SK-N-MC (cell line): ENCODE results near the gene OSBPL10.

Experiments used
- EZH2 ChIP-seq: fragments of 200-600 bp; sonication (generic); IDR thresholded peaks from one replicate; pipeline ENCODE4 v1.6.1; 2017; ENCODE audit warnings: antibody characterized with exemption
- POLR2AphosphoS5 ChIP-seq: IDR thresholded peaks from 2 replicates; pipeline ENCODE4 v1.6.1; 2012; ENCODE audit warnings: mild to moderate bottlenecking, low read depth, low read length, borderline replicate concordance

DNA sequence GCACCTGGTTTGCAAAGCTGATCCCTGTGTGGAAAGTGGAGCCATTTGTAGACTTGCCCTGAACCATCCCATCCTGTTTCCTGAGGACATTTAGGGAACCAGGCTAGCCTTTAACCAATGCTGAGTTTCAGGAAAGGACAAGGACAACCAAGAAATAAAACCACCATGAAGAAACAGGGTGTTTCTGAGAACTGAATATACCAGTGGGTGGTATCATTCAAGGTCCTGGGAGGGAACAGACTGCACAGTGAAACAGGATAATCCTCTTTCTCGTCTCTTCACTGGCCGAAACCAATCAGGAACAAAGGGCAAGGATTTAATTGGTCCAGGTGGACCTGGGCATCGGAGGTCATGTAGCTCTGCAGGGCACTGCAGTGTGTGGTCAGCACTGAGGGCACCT lies 22.3 kb upstream of the OSBPL10 start:
- TF ChIP-seq EZH2 (no peak), POLR2AphosphoS5 (no peak)
